Suprapubic skin (tissue), 3 donors: ENCODE data around the gene PTMS.

ENCODE experiments used
- POLR2A ChIP-seq, 2 donors: fragments of 450-650 bp; IDR thresholded peaks; one replicate each; pipeline ENCODE4 v1.6.1; 2017; ENCODE audit warnings: antibody characterized with exemption in 2 of 2, mild to moderate bottlenecking in 2 of 2, moderate library complexity in 2 of 2
- TF ChIP-seq, protein P1 (sequence below), 2 donors: fragments of 200-600 bp in 1 of 2; fragments of 450-650 bp in 1 of 2; sonication (generic) in 1 of 2; IDR thresholded peaks; one replicate each; pipeline ENCODE4 v1.5.1; 2016 to 2019; ENCODE audit warnings: antibody characterized with exemption in 2 of 2, mild to moderate bottlenecking in 1 of 2, moderate library complexity in 1 of 2

DNA sequence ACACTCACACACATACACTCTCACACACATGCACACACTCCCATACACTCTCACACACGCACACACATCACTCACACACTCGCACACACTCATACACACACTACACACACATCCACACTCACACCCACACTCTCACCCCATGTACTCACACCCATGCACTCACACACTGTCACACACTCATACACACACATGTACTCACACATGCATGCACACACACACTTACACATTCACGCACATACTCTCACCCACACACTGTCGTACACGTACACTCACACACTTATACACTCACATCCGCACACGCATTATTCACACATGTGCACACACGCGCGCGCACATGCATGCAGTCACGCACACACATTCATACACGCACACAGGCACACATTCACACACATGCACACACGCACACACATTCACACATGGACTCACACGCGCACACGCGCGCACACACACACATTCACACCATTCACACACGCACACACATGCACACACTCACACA lies 51.5 kb downstream of the PTMS start:
- no peak for TF ChIP-seq POLR2A (IDR thresholded peaks at IDR 0.05)
- TF ChIP-seq, protein P1, sequence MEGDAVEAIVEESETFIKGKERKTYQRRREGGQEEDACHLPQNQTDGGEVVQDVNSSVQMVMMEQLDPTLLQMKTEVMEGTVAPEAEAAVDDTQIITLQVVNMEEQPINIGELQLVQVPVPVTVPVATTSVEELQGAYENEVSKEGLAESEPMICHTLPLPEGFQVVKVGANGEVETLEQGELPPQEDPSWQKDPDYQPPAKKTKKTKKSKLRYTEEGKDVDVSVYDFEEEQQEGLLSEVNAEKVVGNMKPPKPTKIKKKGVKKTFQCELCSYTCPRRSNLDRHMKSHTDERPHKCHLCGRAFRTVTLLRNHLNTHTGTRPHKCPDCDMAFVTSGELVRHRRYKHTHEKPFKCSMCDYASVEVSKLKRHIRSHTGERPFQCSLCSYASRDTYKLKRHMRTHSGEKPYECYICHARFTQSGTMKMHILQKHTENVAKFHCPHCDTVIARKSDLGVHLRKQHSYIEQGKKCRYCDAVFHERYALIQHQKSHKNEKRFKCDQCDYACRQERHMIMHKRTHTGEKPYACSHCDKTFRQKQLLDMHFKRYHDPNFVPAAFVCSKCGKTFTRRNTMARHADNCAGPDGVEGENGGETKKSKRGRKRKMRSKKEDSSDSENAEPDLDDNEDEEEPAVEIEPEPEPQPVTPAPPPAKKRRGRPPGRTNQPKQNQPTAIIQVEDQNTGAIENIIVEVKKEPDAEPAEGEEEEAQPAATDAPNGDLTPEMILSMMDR (IDR thresholded peaks at IDR 0.05), result no peak
